DOHH2 (cell line): ENCODE measurements around the gene JMJD8.

ENCODE experiments used
- EZH2phosphoT487 ChIP-seq: fragments of 200-600 bp; sonication (generic); IDR thresholded peaks from 2 replicates; pipeline ENCODE4 v1.6.1; 2017; ENCODE audit warnings: borderline replicate concordance, mild to moderate bottlenecking, antibody characterized with exemption, low read length, moderate library complexity, mixed read lengths
- TF ChIP-seq, protein P1 (sequence below): fragments of 200-600 bp; sonication (generic); IDR thresholded peaks from one replicate; pipeline ENCODE4 v1.5.1; 2014; ENCODE audit warnings: antibody characterized with exemption, mild to moderate bottlenecking, low read depth, low read length; ENCODE audit not compliant: poor library complexity, severe bottlenecking

- TF ChIP-seq, protein P1, sequence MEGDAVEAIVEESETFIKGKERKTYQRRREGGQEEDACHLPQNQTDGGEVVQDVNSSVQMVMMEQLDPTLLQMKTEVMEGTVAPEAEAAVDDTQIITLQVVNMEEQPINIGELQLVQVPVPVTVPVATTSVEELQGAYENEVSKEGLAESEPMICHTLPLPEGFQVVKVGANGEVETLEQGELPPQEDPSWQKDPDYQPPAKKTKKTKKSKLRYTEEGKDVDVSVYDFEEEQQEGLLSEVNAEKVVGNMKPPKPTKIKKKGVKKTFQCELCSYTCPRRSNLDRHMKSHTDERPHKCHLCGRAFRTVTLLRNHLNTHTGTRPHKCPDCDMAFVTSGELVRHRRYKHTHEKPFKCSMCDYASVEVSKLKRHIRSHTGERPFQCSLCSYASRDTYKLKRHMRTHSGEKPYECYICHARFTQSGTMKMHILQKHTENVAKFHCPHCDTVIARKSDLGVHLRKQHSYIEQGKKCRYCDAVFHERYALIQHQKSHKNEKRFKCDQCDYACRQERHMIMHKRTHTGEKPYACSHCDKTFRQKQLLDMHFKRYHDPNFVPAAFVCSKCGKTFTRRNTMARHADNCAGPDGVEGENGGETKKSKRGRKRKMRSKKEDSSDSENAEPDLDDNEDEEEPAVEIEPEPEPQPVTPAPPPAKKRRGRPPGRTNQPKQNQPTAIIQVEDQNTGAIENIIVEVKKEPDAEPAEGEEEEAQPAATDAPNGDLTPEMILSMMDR: no peak
- no peak for TF ChIP-seq EZH2phosphoT487
Measured at GRCh38 chr16:634051-634670, 50.0 kb downstream of the JMJD8 start.
